ENCODE data around the gene COMMD6.

Gene COMMD6

DNA sequence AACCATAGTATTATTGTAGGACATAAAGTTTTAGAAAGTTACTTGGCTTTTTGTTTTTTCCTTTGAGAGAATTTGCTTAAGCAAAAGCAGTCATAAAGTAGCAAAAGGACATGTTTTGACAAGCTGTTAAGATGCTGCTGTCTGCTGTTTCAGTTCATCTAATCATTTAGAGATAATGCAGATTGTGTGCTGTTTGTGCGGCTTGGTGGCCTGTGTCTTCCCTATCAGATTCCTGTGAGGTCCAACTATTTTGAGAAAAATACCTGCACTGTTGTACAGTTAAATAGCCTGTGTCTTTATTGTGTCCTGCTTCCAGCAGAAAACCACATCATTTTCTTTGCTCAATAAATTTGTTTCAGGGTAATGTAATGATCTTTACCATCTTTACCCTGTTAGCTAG lies 31.9 kb upstream of the COMMD6 start:
- TF ChIP-seq, protein P1, sequence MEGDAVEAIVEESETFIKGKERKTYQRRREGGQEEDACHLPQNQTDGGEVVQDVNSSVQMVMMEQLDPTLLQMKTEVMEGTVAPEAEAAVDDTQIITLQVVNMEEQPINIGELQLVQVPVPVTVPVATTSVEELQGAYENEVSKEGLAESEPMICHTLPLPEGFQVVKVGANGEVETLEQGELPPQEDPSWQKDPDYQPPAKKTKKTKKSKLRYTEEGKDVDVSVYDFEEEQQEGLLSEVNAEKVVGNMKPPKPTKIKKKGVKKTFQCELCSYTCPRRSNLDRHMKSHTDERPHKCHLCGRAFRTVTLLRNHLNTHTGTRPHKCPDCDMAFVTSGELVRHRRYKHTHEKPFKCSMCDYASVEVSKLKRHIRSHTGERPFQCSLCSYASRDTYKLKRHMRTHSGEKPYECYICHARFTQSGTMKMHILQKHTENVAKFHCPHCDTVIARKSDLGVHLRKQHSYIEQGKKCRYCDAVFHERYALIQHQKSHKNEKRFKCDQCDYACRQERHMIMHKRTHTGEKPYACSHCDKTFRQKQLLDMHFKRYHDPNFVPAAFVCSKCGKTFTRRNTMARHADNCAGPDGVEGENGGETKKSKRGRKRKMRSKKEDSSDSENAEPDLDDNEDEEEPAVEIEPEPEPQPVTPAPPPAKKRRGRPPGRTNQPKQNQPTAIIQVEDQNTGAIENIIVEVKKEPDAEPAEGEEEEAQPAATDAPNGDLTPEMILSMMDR (IDR thresholded peaks at IDR 0.05): no peak
- peaks cover 51% of the 10 kb centered on the region for H3K36me3 ChIP-seq
- no peak overlapping the region for H3K4me3 ChIP-seq (ENCODE audit: low read depth in 1 of 2, low read length in 1 of 2)
- no peaks in the 10 kb centered on the region for H3K27me3 ChIP-seq
- no peaks in the 10 kb centered on the region for H3K9me3 ChIP-seq
- H3K4me1 ChIP-seq (ENCODE audit: control insufficient read depth in 1 of 2, insufficient read depth in 1 of 2, low read depth in 1 of 2, low read length in 1 of 2): no peaks in the 10 kb centered on the region
- no peak overlapping the region for H3K27ac ChIP-seq

DNA sequence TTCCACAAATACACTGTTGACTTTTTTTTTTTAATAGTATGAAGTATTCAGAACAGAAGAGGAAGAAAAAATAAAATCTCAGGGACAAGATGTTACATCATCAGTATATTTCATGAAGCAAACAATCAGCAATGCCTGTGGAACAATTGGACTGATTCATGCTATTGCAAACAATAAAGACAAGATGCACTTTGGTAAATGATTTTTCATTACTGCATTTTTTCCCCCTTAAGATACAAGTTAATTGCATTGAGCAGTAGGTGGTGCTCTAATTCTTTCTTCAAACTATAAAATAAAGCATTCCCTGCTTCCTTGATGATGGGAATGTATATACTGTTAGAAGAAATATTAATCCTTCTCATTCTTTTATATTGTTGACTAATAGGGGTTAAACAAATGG lies 29.0 kb upstream of the COMMD6 start:
- Histone ChIP-seq H3K27me3 (no peaks in the 10 kb centered on the region), H3K9me3 (no peaks in the 10 kb centered on the region), H3K36me3 (peaks cover 44% of the 10 kb centered on the region), H3K27ac (no peak overlapping the region), H3K4me1 (ENCODE audit: control insufficient read depth in 1 of 2, insufficient read depth in 1 of 2, low read depth in 1 of 2, low read length in 1 of 2) (no peaks in the 10 kb centered on the region), H3K4me3 (ENCODE audit: low read depth in 1 of 2, low read length in 1 of 2) (no peak overlapping the region)
- TF ChIP-seq, protein P1 (IDR thresholded peaks at IDR 0.05): no peak

DNA sequence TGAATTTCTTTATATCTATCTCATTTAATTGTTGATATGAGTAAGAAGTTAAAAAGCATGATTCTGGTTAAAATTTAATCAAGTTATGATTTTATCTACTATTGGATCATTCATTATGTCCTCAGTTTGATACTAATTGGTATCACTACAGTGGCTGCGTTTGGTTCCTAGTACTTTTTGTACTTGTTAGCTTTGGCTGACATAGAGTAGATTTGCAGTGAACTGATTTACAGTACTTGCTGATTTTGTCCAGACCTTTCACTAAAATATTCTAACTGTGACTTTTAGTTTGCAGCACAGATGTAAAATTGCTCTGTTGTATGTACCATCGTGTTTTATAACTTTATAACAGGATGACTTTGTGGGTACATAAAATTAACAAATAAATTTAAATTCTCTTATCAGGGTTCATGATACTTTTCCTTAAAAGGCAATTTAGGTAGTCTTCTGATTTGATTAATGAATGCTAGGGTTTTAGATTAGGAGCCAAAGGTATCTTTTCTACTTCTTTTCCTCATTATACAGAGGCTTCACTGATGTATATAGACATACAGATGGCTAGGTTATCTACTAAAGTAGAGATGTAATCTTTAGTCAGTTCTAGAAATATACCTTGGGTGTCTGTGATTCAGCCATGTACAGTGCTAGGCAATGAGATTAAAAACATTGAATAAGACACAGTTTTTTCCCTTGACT lies 20.7 kb upstream of the COMMD6 start:
- TF ChIP-seq, protein P1 (IDR thresholded peaks at IDR 0.05): no peak

DNA sequence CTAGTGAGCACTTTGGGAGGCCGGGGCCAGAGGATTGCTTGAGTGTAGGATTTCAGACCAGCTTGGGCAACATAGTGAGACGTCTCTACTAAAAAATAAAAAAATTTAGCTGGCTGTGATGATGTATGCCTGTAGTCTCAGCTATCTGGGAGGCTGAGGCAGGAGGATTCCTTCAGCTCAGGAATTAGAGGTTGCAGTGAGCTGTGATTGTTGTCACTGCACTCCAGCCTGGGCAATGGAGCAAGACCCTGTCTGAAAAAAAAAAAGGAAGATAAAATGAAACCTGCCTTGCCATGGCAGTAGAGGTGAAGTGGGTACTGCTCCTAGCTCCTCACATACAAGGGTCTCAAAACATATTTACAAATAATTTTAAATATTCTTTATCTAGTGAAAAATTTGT lies 19.3 kb upstream of the COMMD6 start:
- Histone ChIP-seq H3K4me3 (ENCODE audit: low read depth in 1 of 2, low read length in 1 of 2) (no peak overlapping the region), H3K9me3 (no peaks in the 10 kb centered on the region), H3K36me3 (peaks cover 4% of the 10 kb centered on the region), H3K27me3 (no peaks in the 10 kb centered on the region), H3K27ac (no peak overlapping the region), H3K4me1 (ENCODE audit: control insufficient read depth in 1 of 2, insufficient read depth in 1 of 2, low read depth in 1 of 2, low read length in 1 of 2) (no peaks in the 10 kb centered on the region)
- TF ChIP-seq, protein P1 (IDR thresholded peaks at IDR 0.05): no peak

More for the DNA sequence above, 20.7 kb upstream of the COMMD6 start:
- Histone ChIP-seq H3K27me3 (no peaks in the 10 kb centered on the region), H3K36me3 (peaks cover 4% of the 10 kb centered on the region), H3K27ac (no peak overlapping the region), H3K4me1 (ENCODE audit: control insufficient read depth in 1 of 2, insufficient read depth in 1 of 2, low read depth in 1 of 2, low read length in 1 of 2) (no peaks in the 10 kb centered on the region), H3K9me3 (no peaks in the 10 kb centered on the region), H3K4me3 (ENCODE audit: low read depth in 1 of 2, low read length in 1 of 2) (no peak overlapping the region)

DNA sequence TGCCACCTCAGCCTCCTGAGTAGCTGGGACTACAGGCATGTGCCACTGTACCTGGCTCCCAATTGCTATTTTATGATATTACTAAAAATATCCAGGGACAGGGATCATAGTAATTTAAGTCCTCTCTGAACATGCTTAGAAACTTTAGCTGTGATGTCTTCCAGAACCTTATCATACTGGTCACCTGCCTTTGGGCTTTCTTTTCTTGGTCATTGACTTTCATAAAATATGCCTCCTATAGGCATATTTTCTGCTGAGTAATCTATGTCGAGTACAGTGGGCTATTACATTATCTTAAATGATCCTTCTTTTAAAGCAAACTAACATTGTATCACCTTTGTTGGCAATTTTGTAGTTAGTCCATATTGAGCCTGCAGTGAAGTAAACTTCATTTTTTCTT lies 18.2 kb upstream of the COMMD6 start:
- no peaks in the 10 kb centered on the region for H3K27me3 ChIP-seq
- TF ChIP-seq, protein P1 (IDR thresholded peaks at IDR 0.05): no peak
- no peaks in the 10 kb centered on the region for H3K9me3 ChIP-seq
- no peak overlapping the region for H3K4me3 ChIP-seq (ENCODE audit: low read depth in 1 of 2, low read length in 1 of 2)
- H3K4me1 ChIP-seq (ENCODE audit: control insufficient read depth in 1 of 2, insufficient read depth in 1 of 2, low read depth in 1 of 2, low read length in 1 of 2): peaks cover 0 to 2% of the 10 kb centered on the region in 2 experiments
- no peak overlapping the region for H3K27ac ChIP-seq
- peaks cover 4% of the 10 kb centered on the region for H3K36me3 ChIP-seq

Data from neutrophil (primary cell).